HG03520 (cell line): Measurements from ENCODE around the gene TRIM44.

Source experiments
- ATAC-seq: cut with Tn5 transposase; IDR thresholded peaks from one replicate; pipeline ENCODE4 v1.9.1; 2021; ENCODE audit warnings: mild to moderate bottlenecking, moderate library complexity; ENCODE audit not compliant: unreplicated experiment

Gene TRIM44

GRCh38 chr11:35785287-35786167 lies 123.0 kb downstream of the TRIM44 start:
- ATAC-seq = peak; percentile 61

- no peak for ATAC-seq
Observed at GRCh38 chr11:35786188-35786587, 123.6 kb downstream of the TRIM44 start.

- no peak for ATAC-seq
Observed at GRCh38 chr11:35787013-35787504, 124.5 kb downstream of the TRIM44 start.

GRCh38 chr11:35787626-35788025 lies 125.1 kb downstream of the TRIM44 start:
- ATAC-seq = no peak

- ATAC-seq = no peak
Observed at GRCh38 chr11:35791088-35791958, 128.7 kb downstream of the TRIM44 start.

GRCh38 chr11:35792148-35792845 lies 129.7 kb downstream of the TRIM44 start:
- peak; percentile 17 for ATAC-seq

- ATAC-seq = peak; percentile 60
Observed at GRCh38 chr11:35792846-35793192, 130.2 kb downstream of the TRIM44 start.

- ATAC-seq = no peak
Observed at GRCh38 chr11:35794333-35794732, 131.8 kb downstream of the TRIM44 start.

GRCh38 chr11:35794850-35795249 lies 132.3 kb downstream of the TRIM44 start:
- no peak for ATAC-seq

GRCh38 chr11:35796562-35796961 lies 134.0 kb downstream of the TRIM44 start:
- no peak for ATAC-seq

GRCh38 chr11:35798423-35798822 lies 135.8 kb downstream of the TRIM44 start:
- ATAC-seq = no peak

GRCh38 chr11:35798983-35799382 lies 136.4 kb downstream of the TRIM44 start:
- no peak for ATAC-seq

GRCh38 chr11:35799655-35800054 lies 137.1 kb downstream of the TRIM44 start:
- no peak for ATAC-seq

GRCh38 chr11:35800970-35801953 lies 138.7 kb downstream of the TRIM44 start:
- peak; percentile 66 for ATAC-seq

GRCh38 chr11:35802221-35802620 lies 139.6 kb downstream of the TRIM44 start:
- no peak for ATAC-seq

GRCh38 chr11:35802672-35803071 lies 140.1 kb downstream of the TRIM44 start:
- no peak for ATAC-seq

- no peak for ATAC-seq
Observed at GRCh38 chr11:35803115-35803514, 140.5 kb downstream of the TRIM44 start.

- no peak for ATAC-seq
Observed at GRCh38 chr11:35804451-35805040, 142.0 kb downstream of the TRIM44 start.

GRCh38 chr11:35809561-35809960 lies 147.0 kb downstream of the TRIM44 start:
- ATAC-seq = no peak
